GM13976 (cell line): ENCODE results near the gene SUGCT.

Source experiments
- DNase-seq: peaks from one replicate; pipeline ENCODE4 v3.0.0; 2012; ENCODE audit warnings: low spot score
- CTCF ChIP-seq: IDR thresholded peaks from 2 replicates; pipeline ENCODE4 v1.5.1; 2012; ENCODE audit warnings: borderline replicate concordance, mild to moderate bottlenecking; ENCODE audit not compliant: insufficient read depth; ENCODE audit errors: extremely low read depth, missing control alignments, control extremely low read depth
- in situ Hi-C: fragments of 300-500 bp; cut with MboI; formaldehyde crosslinking; loops from one replicate; pipeline ENCODE4 v1.12.0; 2022; ENCODE audit warnings: low sequenced_read_pairs, mixed read lengths, inconsistent platforms; ENCODE audit not compliant: unreplicated experiment

Gene SUGCT

GRCh38 chr7:40380111-40380510 is 245.3 kb downstream of the SUGCT start:
- TF ChIP-seq CTCF, result no peak
- no peak for DNase-seq
- in situ Hi-C loops, result no loop called here

GRCh38 chr7:40382145-40382544 is 247.3 kb downstream of the SUGCT start:
- no peak for DNase-seq
- in situ Hi-C loops, result no loop called here
- TF ChIP-seq CTCF, result no peak

- TF ChIP-seq CTCF, result no peak
- no peak for DNase-seq
- in situ Hi-C loops, result no loop called here
Observed at GRCh38 chr7:40393660-40394059, 258.9 kb downstream of the SUGCT start.

GRCh38 chr7:40394400-40394799 is 259.6 kb downstream of the SUGCT start:
- DNase-seq, result no peak
- TF ChIP-seq CTCF, result no peak
- in situ Hi-C loops, result no loop called here

- in situ Hi-C loops, result no loop called here
- TF ChIP-seq CTCF, result no peak
- no peak for DNase-seq
Observed at GRCh38 chr7:40400525-40400924, 265.7 kb downstream of the SUGCT start.

- no peak for DNase-seq
- TF ChIP-seq CTCF, result no peak
- in situ Hi-C loops, result no loop called here
Observed at GRCh38 chr7:40401406-40401805, 266.6 kb downstream of the SUGCT start.

- DNase-seq, result no peak
- no peak for TF ChIP-seq CTCF
- in situ Hi-C loops, result no loop called here
Observed at GRCh38 chr7:40402661-40403060, 267.9 kb downstream of the SUGCT start.
